ENCODE results near the gene IL2RA.

DNA sequence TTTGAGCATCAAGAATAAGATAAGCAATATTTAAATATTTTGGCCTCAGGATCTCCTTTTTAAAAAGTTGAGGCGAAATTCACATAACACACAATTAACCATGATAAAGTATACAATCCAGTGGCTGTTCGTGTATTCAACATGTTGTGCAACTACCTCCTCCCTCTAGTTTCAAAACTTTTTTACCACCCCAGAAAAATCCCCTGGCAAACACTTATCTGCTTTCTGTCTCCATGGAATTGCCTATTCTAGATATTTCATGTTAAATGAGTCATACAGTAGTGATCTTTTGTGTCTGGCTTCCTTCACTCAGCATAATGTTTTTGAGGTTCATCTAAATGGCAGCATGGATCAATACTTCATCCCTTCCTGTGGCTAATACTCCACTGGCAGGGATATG, 53.0 kb downstream of the IL2RA start:
- TF ChIP-seq, protein P1, sequence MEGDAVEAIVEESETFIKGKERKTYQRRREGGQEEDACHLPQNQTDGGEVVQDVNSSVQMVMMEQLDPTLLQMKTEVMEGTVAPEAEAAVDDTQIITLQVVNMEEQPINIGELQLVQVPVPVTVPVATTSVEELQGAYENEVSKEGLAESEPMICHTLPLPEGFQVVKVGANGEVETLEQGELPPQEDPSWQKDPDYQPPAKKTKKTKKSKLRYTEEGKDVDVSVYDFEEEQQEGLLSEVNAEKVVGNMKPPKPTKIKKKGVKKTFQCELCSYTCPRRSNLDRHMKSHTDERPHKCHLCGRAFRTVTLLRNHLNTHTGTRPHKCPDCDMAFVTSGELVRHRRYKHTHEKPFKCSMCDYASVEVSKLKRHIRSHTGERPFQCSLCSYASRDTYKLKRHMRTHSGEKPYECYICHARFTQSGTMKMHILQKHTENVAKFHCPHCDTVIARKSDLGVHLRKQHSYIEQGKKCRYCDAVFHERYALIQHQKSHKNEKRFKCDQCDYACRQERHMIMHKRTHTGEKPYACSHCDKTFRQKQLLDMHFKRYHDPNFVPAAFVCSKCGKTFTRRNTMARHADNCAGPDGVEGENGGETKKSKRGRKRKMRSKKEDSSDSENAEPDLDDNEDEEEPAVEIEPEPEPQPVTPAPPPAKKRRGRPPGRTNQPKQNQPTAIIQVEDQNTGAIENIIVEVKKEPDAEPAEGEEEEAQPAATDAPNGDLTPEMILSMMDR (IDR thresholded peaks at IDR 0.05; ENCODE audit: insufficient read depth, low read length, poor library complexity, severe bottlenecking): no peak
- no peak for TF ChIP-seq EZH2phosphoT487 (conservative IDR thresholded peaks at IDR 0.05; ENCODE audit: low read length)
